GM12873 (cell line): ENCODE data around the gene C1QTNF6.

Experiments used
- CTCF ChIP-seq: IDR thresholded peaks from 2 replicates; pipeline ENCODE4 v1.5.1; 2012; ENCODE audit warnings: low read depth, mild to moderate bottlenecking, moderate library complexity, low read length, control low read depth; ENCODE audit not compliant: insufficient read depth; ENCODE audit errors: missing control alignments

Gene C1QTNF6

GRCh38 chr22:37231406-37232139, 43.5 kb upstream of the C1QTNF6 start:
- no peak for TF ChIP-seq CTCF

- TF ChIP-seq CTCF, result no peak
Observed at GRCh38 chr22:37230673-37231405, 42.8 kb upstream of the C1QTNF6 start.

GRCh38 chr22:37229805-37230672, 42.0 kb upstream of the C1QTNF6 start:
- no peak for TF ChIP-seq CTCF

GRCh38 chr22:37229012-37229804, 41.2 kb upstream of the C1QTNF6 start:
- no peak for TF ChIP-seq CTCF

GRCh38 chr22:37228106-37229011, 40.3 kb upstream of the C1QTNF6 start:
- TF ChIP-seq CTCF, result no peak

- TF ChIP-seq CTCF, result no peak
Observed at GRCh38 chr22:37226514-37226913, 38.5 kb upstream of the C1QTNF6 start.
